IgD-negative memory B cell (primary cell): ENCODE results near the gene SND1. TPM values are rescaled to one million over a fixed set of nuclear protein-coding genes. Genes with fewer than 3 reads are reported as not detected.
A peak's percentile ranks its signal among the peaks of the same experiment; 100 is the strongest.

Experiments used
- H3K27ac Mint-ChIP-seq, 3 donors: one replicate each; pipeline ENCODE4 v1.8.0; 2020 to 2022; ENCODE audit warnings: mild to moderate bottlenecking in 3 of 3, mixed read lengths in 3 of 3, moderate library complexity in 1 of 3
- H3K27me3 Mint-ChIP-seq: one replicate; pipeline ENCODE4 v1.8.0; 2021; ENCODE audit warnings: mixed read lengths
- H3K36me3 Mint-ChIP-seq: one replicate; pipeline ENCODE4 v1.8.0; 2020; ENCODE audit warnings: mild to moderate bottlenecking, mixed read lengths
- H3K4me1 Mint-ChIP-seq, 3 donors: one replicate each; pipeline ENCODE4 v1.8.0; 2020 to 2022; ENCODE audit warnings: mixed read lengths in 3 of 3, mild to moderate bottlenecking in 1 of 3
- H3K4me3 Mint-ChIP-seq, 4 donors: one replicate each; pipeline ENCODE4 v1.8.0; 2020 to 2022; ENCODE audit warnings: mild to moderate bottlenecking in 4 of 4, mixed read lengths in 4 of 4, moderate library complexity in 3 of 4
- H3K9me3 Mint-ChIP-seq, 3 donors: one replicate each; pipeline ENCODE4 v1.8.0; 2020 to 2021; ENCODE audit warnings: mixed read lengths in 3 of 3, mild to moderate bottlenecking in 1 of 3
- polyA plus RNA-seq: library from polyadenylated mRNA; unstranded; fragments of 300-500 nt; fragmentation: Illumina TruSeq; gene quantifications from one replicate; pipeline ENCODE4 v1.2.3, GENCODE V29; 2021

Gene SND1
- polyA plus RNA-seq, 1 donor from 2014 or later: 138 TPM

- Mint-ChIP-seq H3K27me3 (no peaks in the 10 kb centered on the region), H3K36me3 (peaks cover 14% of the 10 kb centered on the region), H3K9me3 (no peaks in the 10 kb centered on the region), H3K4me1 (peaks cover 0 to 11% (median 3%) of the 10 kb centered on the region in 3 donors), H3K27ac (no peak overlapping the region), H3K4me3 (no peak overlapping the region)
Observed at GRCh38 chr7:127891144-127891543, 239.2 kb downstream of the SND1 start.

DNA sequence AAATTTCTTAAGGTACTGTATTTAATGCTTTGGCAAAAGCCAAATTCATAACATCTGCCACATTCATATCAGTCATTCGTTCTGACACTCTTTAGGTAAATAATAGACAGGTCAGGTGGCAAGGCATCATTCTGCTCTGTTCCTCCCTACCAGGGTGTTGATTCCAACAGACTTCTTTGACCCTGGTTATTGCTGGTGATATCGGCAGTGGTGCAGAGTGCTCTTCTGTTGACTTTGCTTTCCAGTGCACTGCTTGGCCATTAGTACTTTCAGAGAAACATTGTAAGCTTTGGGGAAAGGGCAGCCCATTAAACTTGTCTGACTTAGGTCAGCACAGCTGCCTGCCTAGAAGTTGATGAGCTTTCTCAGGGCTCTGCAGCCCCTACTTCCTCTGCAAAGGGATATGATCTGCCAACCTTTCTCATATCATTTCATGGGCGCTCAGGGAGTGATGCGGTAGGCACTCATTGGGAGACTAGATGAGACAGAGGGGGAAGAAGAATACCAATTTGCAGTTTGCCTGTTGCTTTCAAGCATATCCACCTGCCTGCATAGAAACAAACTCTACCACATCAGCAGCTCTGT lies 240.0 kb downstream of the SND1 start:
- Mint-ChIP-seq H3K27me3 (no peaks in the 10 kb centered on the region), H3K9me3 (no peaks in the 10 kb centered on the region), H3K4me3 (peak overlapping the region in 1 of 4 donors; percentile 52), H3K36me3 (peaks cover 14% of the 10 kb centered on the region), H3K27ac (peak overlapping the region in 1 of 3 donors; percentile 60), H3K4me1 (peaks cover 0 to 11% (median 3%) of the 10 kb centered on the region in 3 donors)

- Mint-ChIP-seq H3K27ac (peak overlapping the region in 1 of 3 donors; percentile 60), H3K27me3 (no peaks in the 10 kb centered on the region), H3K9me3 (no peaks in the 10 kb centered on the region), H3K4me3 (no peak overlapping the region), H3K4me1 (peaks cover 0 to 11% (median 3%) of the 10 kb centered on the region in 3 donors), H3K36me3 (peaks cover 14% of the 10 kb centered on the region)
Observed at GRCh38 chr7:127892488-127893314, 240.7 kb downstream of the SND1 start.

GRCh38 chr7:127893547-127893946 lies 241.6 kb downstream of the SND1 start:
- no peak overlapping the region for H3K27ac Mint-ChIP-seq
- H3K4me1 Mint-ChIP-seq: peaks cover 0 to 11% (median 3%) of the 10 kb centered on the region in 3 donors
- peaks cover 14% of the 10 kb centered on the region for H3K36me3 Mint-ChIP-seq
- H3K27me3 Mint-ChIP-seq: no peaks in the 10 kb centered on the region
- no peak overlapping the region for H3K4me3 Mint-ChIP-seq
- H3K9me3 Mint-ChIP-seq: no peaks in the 10 kb centered on the region

DNA sequence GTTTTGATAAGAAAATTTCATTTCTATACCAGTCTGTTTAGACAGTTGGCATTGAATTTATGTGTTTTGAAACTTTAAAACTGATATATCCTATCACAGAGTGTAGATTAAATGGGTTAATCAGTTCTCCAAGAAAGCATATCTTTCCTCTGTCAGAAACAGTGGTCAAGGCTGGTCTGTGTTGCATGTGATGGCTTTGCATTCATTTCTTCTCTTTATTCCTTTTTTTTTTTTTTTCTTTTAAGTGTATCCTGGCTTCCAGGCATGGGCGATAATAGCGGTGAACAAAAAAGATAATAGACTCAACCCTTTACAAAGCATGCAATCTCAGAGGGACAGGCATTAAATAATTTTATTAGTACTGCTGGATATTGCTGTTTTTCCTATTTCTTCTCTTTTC lies 242.6 kb downstream of the SND1 start:
- Mint-ChIP-seq H3K4me1 (peaks cover 0 to 16% (median 7%) of the 10 kb centered on the region in 3 donors), H3K27ac (no peak overlapping the region), H3K27me3 (no peaks in the 10 kb centered on the region), H3K36me3 (peaks cover 9% of the 10 kb centered on the region), H3K9me3 (no peaks in the 10 kb centered on the region), H3K4me3 (no peak overlapping the region)

GRCh38 chr7:127895360-127895759 lies 243.4 kb downstream of the SND1 start:
- no peak overlapping the region for H3K4me3 Mint-ChIP-seq
- no peak overlapping the region for H3K27ac Mint-ChIP-seq
- H3K36me3 Mint-ChIP-seq: peaks cover 4% of the 10 kb centered on the region
- H3K9me3 Mint-ChIP-seq: no peaks in the 10 kb centered on the region
- H3K27me3 Mint-ChIP-seq: no peaks in the 10 kb centered on the region
- H3K4me1 Mint-ChIP-seq: peaks cover 5 to 23% (median 12%) of the 10 kb centered on the region in 3 donors

- no peak overlapping the region for H3K4me3 Mint-ChIP-seq
- peaks cover 4% of the 10 kb centered on the region for H3K36me3 Mint-ChIP-seq
- H3K4me1 Mint-ChIP-seq: peaks cover 10 to 25% (median 15%) of the 10 kb centered on the region in 3 donors
- no peaks in the 10 kb centered on the region for H3K27me3 Mint-ChIP-seq
- no peaks in the 10 kb centered on the region for H3K9me3 Mint-ChIP-seq
- no peak overlapping the region for H3K27ac Mint-ChIP-seq
Observed at GRCh38 chr7:127895814-127896280, 243.9 kb downstream of the SND1 start.

- Mint-ChIP-seq H3K4me1 (peaks cover 18 to 28% (median 21%) of the 10 kb centered on the region in 3 donors), H3K27me3 (no peaks in the 10 kb centered on the region), H3K27ac (no peak overlapping the region), H3K36me3 (peaks cover 4% of the 10 kb centered on the region), H3K4me3 (no peak overlapping the region), H3K9me3 (no peaks in the 10 kb centered on the region)
Observed at GRCh38 chr7:127896659-127897058, 244.7 kb downstream of the SND1 start.

DNA sequence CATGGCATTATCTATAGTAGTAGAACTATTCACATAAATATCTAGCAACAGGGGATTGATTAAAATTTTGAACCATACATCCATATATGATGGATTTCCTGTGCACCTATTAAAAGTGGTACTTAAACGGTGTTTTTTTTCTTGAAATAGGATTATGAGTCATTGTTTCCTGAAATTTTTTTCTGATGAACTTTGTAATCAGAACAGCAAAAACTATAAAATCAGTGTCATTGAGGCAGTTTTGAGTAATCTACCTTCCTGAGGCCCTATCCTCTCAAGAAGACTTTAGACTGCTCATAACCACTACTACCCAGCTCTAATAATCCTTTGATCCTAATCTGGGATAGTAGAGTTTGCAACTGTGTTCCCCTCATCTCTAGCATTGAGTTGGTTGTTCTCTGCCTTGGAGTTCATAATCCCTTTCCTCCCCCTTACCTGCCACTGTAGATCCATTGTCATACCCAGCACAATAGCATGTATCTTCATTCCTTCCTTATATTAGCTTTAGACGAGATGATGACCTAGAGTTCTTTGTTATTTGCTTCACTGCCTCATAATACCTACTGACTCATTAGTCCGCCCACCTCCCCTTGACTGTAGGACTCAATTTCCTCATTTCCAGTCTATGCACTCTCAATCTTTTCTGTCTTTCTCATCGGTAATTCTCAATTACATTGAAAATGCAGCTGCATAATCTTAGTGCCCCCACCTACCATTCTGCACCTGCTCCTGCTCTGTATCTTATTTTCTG lies 245.9 kb downstream of the SND1 start:
- Mint-ChIP-seq H3K36me3 (peaks cover 4% of the 10 kb centered on the region), H3K9me3 (no peaks in the 10 kb centered on the region), H3K27me3 (no peaks in the 10 kb centered on the region), H3K4me3 (no peak overlapping the region), H3K27ac (no peak overlapping the region), H3K4me1 (peaks cover 25 to 32% (median 28%) of the 10 kb centered on the region in 3 donors)

GRCh38 chr7:127899411-127899810 lies 247.4 kb downstream of the SND1 start:
- Mint-ChIP-seq H3K27ac (peak overlapping the region in 1 of 3 donors; percentile 28), H3K27me3 (no peaks in the 10 kb centered on the region), H3K36me3 (peaks cover 3% of the 10 kb centered on the region), H3K9me3 (no peaks in the 10 kb centered on the region), H3K4me1 (peaks cover 32 to 43% (median 36%) of the 10 kb centered on the region in 3 donors), H3K4me3 (no peak overlapping the region)

GRCh38 chr7:127900141-127900540 lies 248.1 kb downstream of the SND1 start:
- Mint-ChIP-seq H3K4me1 (peaks cover 37 to 47% (median 42%) of the 10 kb centered on the region in 3 donors), H3K36me3 (peaks cover 3% of the 10 kb centered on the region), H3K27me3 (no peaks in the 10 kb centered on the region), H3K9me3 (no peaks in the 10 kb centered on the region), H3K27ac (no peak overlapping the region), H3K4me3 (no peak overlapping the region)

- Mint-ChIP-seq H3K27me3 (no peaks in the 10 kb centered on the region), H3K9me3 (no peaks in the 10 kb centered on the region), H3K4me3 (peak overlapping the region in 2 of 4 donors; percentile 34 to 59), H3K36me3 (peaks cover 7% of the 10 kb centered on the region), H3K4me1 (peaks cover 37 to 54% (median 49%) of the 10 kb centered on the region in 3 donors), H3K27ac (peak overlapping the region in 1 of 3 donors; percentile 8)
Observed at GRCh38 chr7:127900732-127901685, 249.0 kb downstream of the SND1 start.

- Mint-ChIP-seq H3K9me3 (no peaks in the 10 kb centered on the region), H3K27me3 (no peaks in the 10 kb centered on the region), H3K27ac (peak overlapping the region in 1 of 3 donors; percentile 82), H3K4me1 (peaks cover 37 to 58% (median 54%) of the 10 kb centered on the region in 3 donors), H3K4me3 (peak overlapping the region in 2 of 4 donors; percentile 63 to 78), H3K36me3 (peaks cover 7% of the 10 kb centered on the region)
Observed at GRCh38 chr7:127901895-127902703, 250.1 kb downstream of the SND1 start.
